T47D (cell line): Measurements from ENCODE around the gene MAPK1.

Experiments used
- DNase-seq, 2 experiments: peaks; one replicate each; pipeline versions ENCODE4 v3.0.0 to v3.0.0-alpha.2; 2011 to 2012; ENCODE audit warnings: low read depth in 1 of 2, low spot score in 1 of 2
- JUND ChIP-seq: IDR thresholded peaks from 2 replicates; pipeline ENCODE4 v1.6.1; 2012; ENCODE audit warnings: low read depth
- in situ Hi-C: cut with HindIII; loops from 2 replicates; pipeline ENCODE4 v1.10.0; 2016; ENCODE audit warnings: low sequenced_read_pairs, low pct_unique_long_range_greater_than_20kb

The MAPK1 gene

GRCh38 chr22:21868651-21869050 lies 1.2 kb upstream of the MAPK1 start:
- TF ChIP-seq JUND = no peak
- in situ Hi-C loops = no loop called here
- no peak for DNase-seq

- DNase-seq = peak in 1 of 2 experiments; percentile 12
- in situ Hi-C loops = no loop called here
- TF ChIP-seq JUND = no peak
Measured at GRCh38 chr22:21866833-21867527, 465 bp downstream of the MAPK1 start.

GRCh38 chr22:21865041-21865440 lies 2.4 kb downstream of the MAPK1 start:
- in situ Hi-C loops = no loop called here
- no peak for TF ChIP-seq JUND
- no peak for DNase-seq

- no peak for TF ChIP-seq JUND
- DNase-seq = no peak
- in situ Hi-C loops = no loop called here
Measured at GRCh38 chr22:21862386-21863245, 4.8 kb downstream of the MAPK1 start.

- in situ Hi-C loops = no loop called here
- TF ChIP-seq JUND = no peak
- DNase-seq = no peak
Measured at GRCh38 chr22:21861851-21862250, 5.6 kb downstream of the MAPK1 start.

GRCh38 chr22:21861264-21861848 lies 6.1 kb downstream of the MAPK1 start:
- no peak for DNase-seq
- in situ Hi-C loops = no loop called here
- TF ChIP-seq JUND = no peak

- no peak for TF ChIP-seq JUND
- in situ Hi-C loops = no loop called here
- no peak for DNase-seq
Measured at GRCh38 chr22:21860491-21861039, 6.9 kb downstream of the MAPK1 start.

GRCh38 chr22:21858025-21858764 lies 9.2 kb downstream of the MAPK1 start:
- TF ChIP-seq JUND = no peak
- in situ Hi-C loops = no loop called here
- no peak for DNase-seq

- DNase-seq = no peak
- in situ Hi-C loops = no loop called here
- TF ChIP-seq JUND = no peak
Measured at GRCh38 chr22:21857481-21857914, 9.9 kb downstream of the MAPK1 start.

- no peak for DNase-seq
- TF ChIP-seq JUND = no peak
- in situ Hi-C loops = no loop called here
Measured at GRCh38 chr22:21856868-21857267, 10.6 kb downstream of the MAPK1 start.

GRCh38 chr22:21856197-21856596 lies 11.2 kb downstream of the MAPK1 start:
- TF ChIP-seq JUND = no peak
- DNase-seq = no peak
- in situ Hi-C loops = no loop called here

GRCh38 chr22:21855676-21856075 lies 11.8 kb downstream of the MAPK1 start:
- DNase-seq = no peak
- TF ChIP-seq JUND = no peak
- in situ Hi-C loops = no loop called here
